H9 (cell line): ENCODE results near the gene NCOR2. TPM values are rescaled to one million over a fixed set of nuclear protein-coding genes. Genes with fewer than 3 reads are reported as not detected.
A peak's percentile ranks its signal among the peaks of the same experiment; 100 is the strongest.

Experiments
- DNase-seq: peaks from one replicate; pipeline ENCODE4 v3.0.0-alpha.2; 2017
- H2AFZ ChIP-seq: one replicate; pipeline ENCODE4 v1.6.1; 2013; ENCODE audit warnings: mild to moderate bottlenecking, low read length, control low read depth, moderate library complexity
- H2AK5ac ChIP-seq: 2 replicates; pipeline ENCODE4 v1.6.1; 2013; ENCODE audit warnings: low read length, control low read depth, mixed read lengths; ENCODE audit not compliant: insufficient read length
- H2BK120ac ChIP-seq: one replicate; pipeline ENCODE4 v1.6.1; 2013; ENCODE audit warnings: low read depth, mild to moderate bottlenecking, low read length, control low read depth, inconsistent platforms; ENCODE audit not compliant: poor library complexity, severe bottlenecking
- H2BK12ac ChIP-seq: 2 replicates; pipeline ENCODE4 v1.6.1; 2013; ENCODE audit warnings: low read length, control low read depth, mixed read lengths, low read depth; ENCODE audit not compliant: insufficient read length
- H2BK15ac ChIP-seq: 2 replicates; pipeline ENCODE4 v1.6.1; 2013; ENCODE audit warnings: low read depth, low read length, control low read depth
- H2BK20ac ChIP-seq: one replicate; pipeline ENCODE4 v1.6.1; 2013; ENCODE audit warnings: low read depth, mild to moderate bottlenecking, low read length, control low read depth, inconsistent platforms; ENCODE audit not compliant: poor library complexity, severe bottlenecking
- H2BK5ac ChIP-seq: 2 replicates; pipeline ENCODE4 v1.6.1; 2013; ENCODE audit warnings: low read length, control low read depth, mixed read lengths; ENCODE audit not compliant: insufficient read length
- H3K14ac ChIP-seq: 2 replicates; pipeline ENCODE4 v1.6.1; 2013; ENCODE audit warnings: low read length, control low read depth; ENCODE audit not compliant: insufficient read depth
- H3K18ac ChIP-seq: 2 replicates; pipeline ENCODE4 v1.6.1; 2013; ENCODE audit warnings: low read depth, mild to moderate bottlenecking, mixed read lengths, low read length, control low read depth; ENCODE audit not compliant: insufficient read length
- H3K23ac ChIP-seq: 2 replicates; pipeline ENCODE4 v1.6.1; 2013; ENCODE audit warnings: low read length, control low read depth, mixed read lengths, low read depth; ENCODE audit not compliant: insufficient read length
- H3K23me2 ChIP-seq: 2 replicates; pipeline ENCODE4 v1.6.1; 2013; ENCODE audit warnings: low read depth, mild to moderate bottlenecking, mixed read lengths, low read length, control low read depth; ENCODE audit not compliant: insufficient read length, poor library complexity, severe bottlenecking
- H3K27ac ChIP-seq: 2 replicates; pipeline ENCODE4 v1.5.1; 2013; ENCODE audit warnings: low read length, control low read depth, mixed read lengths, low read depth; ENCODE audit not compliant: insufficient read length
- H3K27me3 ChIP-seq: 2 replicates; pipeline ENCODE4 v1.6.1; 2013; ENCODE audit warnings: low read length, control low read depth, inconsistent platforms; ENCODE audit not compliant: insufficient read depth
- H3K4ac ChIP-seq: 2 replicates; pipeline ENCODE4 v1.6.1; 2013; ENCODE audit warnings: low read depth, mild to moderate bottlenecking, control low read depth, inconsistent platforms, low read length, moderate library complexity
- H3K4me1 ChIP-seq: 2 replicates; pipeline ENCODE4 v1.6.1; 2013; ENCODE audit warnings: low read length, control low read depth, inconsistent platforms; ENCODE audit not compliant: insufficient read depth
- H3K4me2 ChIP-seq: 2 replicates; pipeline ENCODE4 v1.6.1; 2013; ENCODE audit warnings: low read length, control low read depth, mixed read lengths; ENCODE audit not compliant: insufficient read length, insufficient read depth
- H3K56ac ChIP-seq: 2 replicates; pipeline ENCODE4 v1.6.1; 2013; ENCODE audit warnings: low read depth, mild to moderate bottlenecking, mixed read lengths, low read length, control low read depth; ENCODE audit not compliant: insufficient read length
- H3K79me1 ChIP-seq: 2 replicates; pipeline ENCODE4 v1.6.1; 2013; ENCODE audit warnings: low read depth, mild to moderate bottlenecking, moderate library complexity, low read length, control low read depth, inconsistent platforms; ENCODE audit not compliant: insufficient read depth, poor library complexity, severe bottlenecking
- H3K79me2 ChIP-seq: 2 replicates; pipeline ENCODE4 v1.6.1; 2013; ENCODE audit warnings: low read length, control low read depth, inconsistent platforms; ENCODE audit not compliant: insufficient read depth
- H3K9ac ChIP-seq: 2 replicates; pipeline ENCODE4 v1.6.1; 2013; ENCODE audit warnings: low read length, control low read depth, mixed read lengths; ENCODE audit not compliant: insufficient read length; ENCODE audit errors: extremely low read depth
- H3K9me3 ChIP-seq: one replicate; pipeline ENCODE4 v1.6.1; 2013; ENCODE audit warnings: low read depth, low read length, inconsistent platforms; ENCODE audit not compliant: control insufficient read depth
- H3T11ph ChIP-seq: one replicate; pipeline ENCODE4 v1.6.1; 2013; ENCODE audit warnings: mild to moderate bottlenecking, low read length, control low read depth, inconsistent platforms
- H4K20me1 ChIP-seq: one replicate; pipeline ENCODE4 v1.6.1; 2013; ENCODE audit not compliant: control insufficient read depth, insufficient read length, insufficient read depth
- H4K5ac ChIP-seq: 2 replicates; pipeline ENCODE4 v1.6.1; 2013; ENCODE audit warnings: low read depth, mild to moderate bottlenecking, mixed read lengths, low read length, control low read depth; ENCODE audit not compliant: insufficient read length
- H4K8ac ChIP-seq: replicated peaks from 2 replicates; pipeline ENCODE4 v1.6.1; 2013; ENCODE audit warnings: low read length, control low read depth, mixed read lengths, low read depth; ENCODE audit not compliant: insufficient read length
- H4K91ac ChIP-seq: 2 replicates; pipeline ENCODE4 v1.6.1; 2013; ENCODE audit warnings: low read depth, mild to moderate bottlenecking, moderate library complexity, mixed read lengths, low read length, control low read depth; ENCODE audit not compliant: insufficient read length
- H3K27ac Mint-ChIP-seq, 3 experiments: 2 replicates in 2 of 3; 3 replicates in 1 of 3; pipeline ENCODE4 v1.8.0; 2020 to 2021; ENCODE audit warnings: mixed read lengths in 3 of 3, mild to moderate bottlenecking in 1 of 3, moderate library complexity in 1 of 3
- H3K27me3 Mint-ChIP-seq: 2 replicates; pipeline ENCODE4 v1.8.0; 2021; ENCODE audit warnings: low read depth, mild to moderate bottlenecking, moderate library complexity, mixed read lengths
- H3K36me3 Mint-ChIP-seq, 3 experiments: 2 replicates in 2 of 3; 3 replicates in 1 of 3; pipeline ENCODE4 v1.8.0; 2020 to 2021; ENCODE audit warnings: low read depth in 3 of 3, mixed read lengths in 3 of 3; ENCODE audit not compliant: insufficient read depth in 1 of 3
- H3K4me1 Mint-ChIP-seq, 2 experiments: 2 replicates each; pipeline ENCODE4 v1.8.0; 2020; ENCODE audit warnings: mixed read lengths in 2 of 2
- H3K4me3 Mint-ChIP-seq, 2 experiments: 2 replicates in 1 of 2; 3 replicates in 1 of 2; pipeline ENCODE4 v1.8.0; 2020 to 2021; ENCODE audit warnings: mild to moderate bottlenecking in 2 of 2, mixed read lengths in 2 of 2, moderate library complexity in 1 of 2
- H3K9me3 Mint-ChIP-seq, 2 experiments: 2 replicates in 1 of 2; 3 replicates in 1 of 2; pipeline ENCODE4 v1.8.0; 2020; ENCODE audit warnings: mild to moderate bottlenecking in 2 of 2, mixed read lengths in 2 of 2, moderate library complexity in 1 of 2
- CTCF ChIP-seq: fragments of 200-600 bp; sonication (generic); conservative IDR thresholded peaks from 3 replicates; pipeline ENCODE4 v1.8.0; 2021; ENCODE audit warnings: antibody characterized with exemption, mild to moderate bottlenecking
- WGBS: extraction: QIAGEN DNeasy Blood & Tissue Kit; methylation state at CpG from one replicate; pipeline ENCODE4 v1.1.7; 2013; ENCODE audit warnings: missing lambda C conversion rate, low lambda C conversion rate, mixed read lengths; ENCODE audit not compliant: insufficient read length; ENCODE audit errors: extremely low coverage; 5-methylcytosine and 5-hydroxymethylcytosine counted together
- total RNA-seq: library from RNA; stranded (reverse); gene quantifications from 2 replicates; pipeline ENCODE4 v1.2.1, GENCODE V29; 2021

Gene NCOR2
- total RNA-seq, 1 experiment from 2014 or later, result 226 TPM

DNA sequence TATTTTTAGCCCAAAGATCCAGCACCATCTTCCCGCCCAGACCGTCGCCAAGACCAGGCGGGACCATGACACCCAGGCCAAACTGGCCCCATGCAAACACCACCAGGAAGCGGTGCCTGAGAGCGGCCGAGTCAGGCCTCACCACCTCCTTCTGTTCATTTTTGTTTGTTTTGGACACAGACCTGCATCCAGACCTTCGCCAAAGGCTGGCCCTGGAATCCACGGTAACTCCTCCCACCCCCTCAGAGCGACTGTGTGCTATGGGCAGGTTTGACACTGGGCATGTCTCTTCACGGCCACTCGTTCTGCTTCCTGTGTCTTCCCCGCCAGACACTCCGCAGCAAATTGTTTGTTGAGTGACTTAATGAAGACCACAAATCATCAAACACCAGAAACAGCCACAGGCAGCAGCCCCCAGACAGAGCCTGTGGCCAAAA is 47.1 kb downstream of the NCOR2 start:
- Histone ChIP-seq H3K27ac (no peak overlapping the region), H4K20me1 (no peaks in the 10 kb centered on the region), H3K79me1 (peaks cover 13% of the 10 kb centered on the region), H3K79me2 (peaks cover 26% of the 10 kb centered on the region; the same call in 1 of the 2 replicates), H2AFZ (no peak overlapping the region), H2BK12ac (no peak overlapping the region), H3K4me2 (no peak overlapping the region), H2AK5ac (no peak overlapping the region), H3K18ac (no peak overlapping the region), H3K23ac (no peak overlapping the region), H3K56ac (no peak overlapping the region), H4K91ac (no peak overlapping the region), H3K9ac (no peak overlapping the region), H4K8ac (no peak overlapping the region), H2BK120ac (no peak overlapping the region), H3K4me1 (no peaks in the 10 kb centered on the region), H3K14ac (no peak overlapping the region), H4K5ac (no peak overlapping the region), H3T11ph (no peak overlapping the region), H2BK5ac (no peak overlapping the region), H2BK20ac (no peak overlapping the region), H3K4ac (no peak overlapping the region), H3K27me3 (no peaks in the 10 kb centered on the region), H3K23me2 (no peaks in the 10 kb centered on the region), H3K9me3 (no peaks in the 10 kb centered on the region), H2BK15ac (no peak overlapping the region)
- peaks cover 26 to 32% of the 10 kb centered on the region in 2 experiments for H3K4me1 Mint-ChIP-seq
- DNase-seq, result no peak
- peaks cover 0 to 3% of the 10 kb centered on the region in 2 experiments; a peak in 1 of 5 replicates for H3K9me3 Mint-ChIP-seq
- no peak overlapping the region for H3K4me3 Mint-ChIP-seq
- H3K36me3 Mint-ChIP-seq, result peaks cover 7 to 13% (median 10%) of the 10 kb centered on the region in 3 experiments; a peak in 6 of 7 replicates
- no CpG with 5 or more reads among the region's 14 CpGs for WGBS
- no peaks in the 10 kb centered on the region; the same call in 1 of the 2 replicates for H3K27me3 Mint-ChIP-seq
- TF ChIP-seq CTCF, result no peak
- H3K27ac Mint-ChIP-seq, result peak overlapping the region; percentile 78 to 95 (median 89)
